ENCODE data around the gene ARRB1. TPM values are rescaled to one million over a fixed set of nuclear protein-coding genes. Genes with fewer than 3 reads are reported as not detected.

ARRB1 gene
- total and polyA plus RNA-seq, 2 of the 13 experiments (the other 11 are each of a cell fraction or from before 2014, with no cell fraction given): 22.5 to 35.7 TPM

DNA sequence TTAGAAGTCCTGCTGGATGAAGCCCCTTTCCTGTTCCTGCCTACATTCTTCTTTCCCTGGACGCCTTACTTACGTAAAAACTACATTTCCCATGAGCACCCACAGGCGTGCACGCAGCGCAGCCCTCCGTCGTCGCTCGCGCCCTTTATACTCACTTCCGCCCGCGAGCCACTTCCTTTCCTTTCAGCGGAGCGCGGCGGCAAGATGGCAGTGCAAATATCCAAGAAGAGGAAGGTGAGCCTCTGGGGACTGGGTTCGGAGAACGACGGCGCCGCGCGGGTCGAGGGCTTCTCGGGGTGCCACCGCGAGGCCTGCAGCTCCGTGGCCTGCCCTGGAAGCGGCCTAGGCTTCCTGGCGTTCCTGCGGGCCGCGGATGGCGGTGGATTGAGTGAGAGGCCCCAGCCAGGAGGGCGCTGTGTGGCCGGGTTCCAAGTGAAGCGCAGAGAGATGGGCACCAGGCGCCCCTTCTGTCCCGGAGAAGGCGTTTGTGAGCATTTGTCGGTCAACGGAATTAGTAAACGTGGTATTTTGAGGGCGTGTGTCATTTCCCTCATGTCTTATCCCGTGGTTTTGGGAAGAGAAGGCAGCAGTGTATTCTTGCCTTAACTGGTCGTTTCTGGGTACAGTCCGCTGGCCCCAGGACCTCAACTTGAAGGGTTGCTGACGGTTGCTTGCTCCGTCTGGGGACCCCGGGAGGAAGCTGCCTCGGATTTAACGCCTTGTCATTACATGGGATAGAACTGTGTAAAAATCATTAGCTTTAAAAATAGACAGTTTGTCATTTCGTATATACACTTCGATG lies 48.1 kb upstream of the ARRB1 start, which contains the start of gene RPS3 (continued):
- TF ChIP-seq RCOR2 (CRISPR knock-in tag; IDR thresholded peaks at IDR 0.05) (no peak; the same call in 1 of the 2 replicates), FOXC1 (CRISPR knock-in tag; IDR thresholded peaks at IDR 0.05; ENCODE audit: borderline replicate concordance) (peak; percentile 87; the same call in 1 of the 2 replicates), ZNF557 (CRISPR knock-in tag; IDR thresholded peaks at IDR 0.05) (no peak), FOSL1 (CRISPR knock-in tag; IDR thresholded peaks at IDR 0.05; ENCODE audit: borderline replicate concordance) (no peak), ZNF224 (CRISPR knock-in tag; IDR thresholded peaks at IDR 0.05) (peak; percentile 74; the same call in 1 of the 2 replicates), SIN3B (IDR thresholded peaks at IDR 0.05; ENCODE audit: low read length) (0 out of 2 replicates have a peak, but pooled peaks have one; percentile 51), SIN3A (IDR thresholded peaks at IDR 0.05; ENCODE audit: borderline replicate concordance, low read depth, low read length) (no peak), ZNF354B (CRISPR knock-in tag; IDR thresholded peaks at IDR 0.05) (peak; percentile 91; the same call in 1 of the 2 replicates), ZNF768 (CRISPR knock-in tag; IDR thresholded peaks at IDR 0.05) (peak; percentile 86), ZNF607 (CRISPR knock-in tag; IDR thresholded peaks at IDR 0.05; ENCODE audit: borderline replicate concordance) (peak; percentile 89), NR2F6 (IDR thresholded peaks at IDR 0.05) (no peak), NR2F6 (CRISPR knock-in tag; IDR thresholded peaks at IDR 0.05) (peak; percentile 45; the same call in 1 of the 2 replicates), PCBP2 (optimal IDR thresholded peaks at IDR 0.05; ENCODE audit: low read depth, low read length, poor library complexity, severe bottlenecking) (no peak), ZNF775 (CRISPR knock-in tag; IDR thresholded peaks at IDR 0.05; ENCODE audit: borderline replicate concordance) (0 out of 2 replicates have a peak, but pooled peaks have one; percentile 34), CBFB (CRISPR knock-in tag; IDR thresholded peaks at IDR 0.05) (peak; percentile 76)
- TF ChIP-seq, protein P1, sequence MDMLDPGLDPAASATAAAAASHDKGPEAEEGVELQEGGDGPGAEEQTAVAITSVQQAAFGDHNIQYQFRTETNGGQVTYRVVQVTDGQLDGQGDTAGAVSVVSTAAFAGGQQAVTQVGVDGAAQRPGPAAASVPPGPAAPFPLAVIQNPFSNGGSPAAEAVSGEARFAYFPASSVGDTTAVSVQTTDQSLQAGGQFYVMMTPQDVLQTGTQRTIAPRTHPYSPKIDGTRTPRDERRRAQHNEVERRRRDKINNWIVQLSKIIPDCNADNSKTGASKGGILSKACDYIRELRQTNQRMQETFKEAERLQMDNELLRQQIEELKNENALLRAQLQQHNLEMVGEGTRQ (IDR thresholded peaks at IDR 0.05; ENCODE audit: low read depth, low read length): no peak
- TF ChIP-seq, protein P1 (CRISPR knock-in tag; IDR thresholded peaks at IDR 0.05; ENCODE audit: borderline replicate concordance): no peak
- TF ChIP-seq, protein P2, sequence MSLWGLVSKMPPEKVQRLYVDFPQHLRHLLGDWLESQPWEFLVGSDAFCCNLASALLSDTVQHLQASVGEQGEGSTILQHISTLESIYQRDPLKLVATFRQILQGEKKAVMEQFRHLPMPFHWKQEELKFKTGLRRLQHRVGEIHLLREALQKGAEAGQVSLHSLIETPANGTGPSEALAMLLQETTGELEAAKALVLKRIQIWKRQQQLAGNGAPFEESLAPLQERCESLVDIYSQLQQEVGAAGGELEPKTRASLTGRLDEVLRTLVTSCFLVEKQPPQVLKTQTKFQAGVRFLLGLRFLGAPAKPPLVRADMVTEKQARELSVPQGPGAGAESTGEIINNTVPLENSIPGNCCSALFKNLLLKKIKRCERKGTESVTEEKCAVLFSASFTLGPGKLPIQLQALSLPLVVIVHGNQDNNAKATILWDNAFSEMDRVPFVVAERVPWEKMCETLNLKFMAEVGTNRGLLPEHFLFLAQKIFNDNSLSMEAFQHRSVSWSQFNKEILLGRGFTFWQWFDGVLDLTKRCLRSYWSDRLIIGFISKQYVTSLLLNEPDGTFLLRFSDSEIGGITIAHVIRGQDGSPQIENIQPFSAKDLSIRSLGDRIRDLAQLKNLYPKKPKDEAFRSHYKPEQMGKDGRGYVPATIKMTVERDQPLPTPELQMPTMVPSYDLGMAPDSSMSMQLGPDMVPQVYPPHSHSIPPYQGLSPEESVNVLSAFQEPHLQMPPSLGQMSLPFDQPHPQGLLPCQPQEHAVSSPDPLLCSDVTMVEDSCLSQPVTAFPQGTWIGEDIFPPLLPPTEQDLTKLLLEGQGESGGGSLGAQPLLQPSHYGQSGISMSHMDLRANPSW (CRISPR knock-in tag; IDR thresholded peaks at IDR 0.05; ENCODE audit: borderline replicate concordance): no peak; the same call in 1 of the 2 replicates
- TF ChIP-seq, protein P3, sequence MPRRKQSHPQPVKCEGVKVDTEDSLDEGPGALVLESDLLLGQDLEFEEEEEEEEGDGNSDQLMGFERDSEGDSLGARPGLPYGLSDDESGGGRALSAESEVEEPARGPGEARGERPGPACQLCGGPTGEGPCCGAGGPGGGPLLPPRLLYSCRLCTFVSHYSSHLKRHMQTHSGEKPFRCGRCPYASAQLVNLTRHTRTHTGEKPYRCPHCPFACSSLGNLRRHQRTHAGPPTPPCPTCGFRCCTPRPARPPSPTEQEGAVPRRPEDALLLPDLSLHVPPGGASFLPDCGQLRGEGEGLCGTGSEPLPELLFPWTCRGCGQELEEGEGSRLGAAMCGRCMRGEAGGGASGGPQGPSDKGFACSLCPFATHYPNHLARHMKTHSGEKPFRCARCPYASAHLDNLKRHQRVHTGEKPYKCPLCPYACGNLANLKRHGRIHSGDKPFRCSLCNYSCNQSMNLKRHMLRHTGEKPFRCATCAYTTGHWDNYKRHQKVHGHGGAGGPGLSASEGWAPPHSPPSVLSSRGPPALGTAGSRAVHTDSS (CRISPR knock-in tag; conservative IDR thresholded peaks at IDR 0.05): no peak
- TF ChIP-seq, protein P4, sequence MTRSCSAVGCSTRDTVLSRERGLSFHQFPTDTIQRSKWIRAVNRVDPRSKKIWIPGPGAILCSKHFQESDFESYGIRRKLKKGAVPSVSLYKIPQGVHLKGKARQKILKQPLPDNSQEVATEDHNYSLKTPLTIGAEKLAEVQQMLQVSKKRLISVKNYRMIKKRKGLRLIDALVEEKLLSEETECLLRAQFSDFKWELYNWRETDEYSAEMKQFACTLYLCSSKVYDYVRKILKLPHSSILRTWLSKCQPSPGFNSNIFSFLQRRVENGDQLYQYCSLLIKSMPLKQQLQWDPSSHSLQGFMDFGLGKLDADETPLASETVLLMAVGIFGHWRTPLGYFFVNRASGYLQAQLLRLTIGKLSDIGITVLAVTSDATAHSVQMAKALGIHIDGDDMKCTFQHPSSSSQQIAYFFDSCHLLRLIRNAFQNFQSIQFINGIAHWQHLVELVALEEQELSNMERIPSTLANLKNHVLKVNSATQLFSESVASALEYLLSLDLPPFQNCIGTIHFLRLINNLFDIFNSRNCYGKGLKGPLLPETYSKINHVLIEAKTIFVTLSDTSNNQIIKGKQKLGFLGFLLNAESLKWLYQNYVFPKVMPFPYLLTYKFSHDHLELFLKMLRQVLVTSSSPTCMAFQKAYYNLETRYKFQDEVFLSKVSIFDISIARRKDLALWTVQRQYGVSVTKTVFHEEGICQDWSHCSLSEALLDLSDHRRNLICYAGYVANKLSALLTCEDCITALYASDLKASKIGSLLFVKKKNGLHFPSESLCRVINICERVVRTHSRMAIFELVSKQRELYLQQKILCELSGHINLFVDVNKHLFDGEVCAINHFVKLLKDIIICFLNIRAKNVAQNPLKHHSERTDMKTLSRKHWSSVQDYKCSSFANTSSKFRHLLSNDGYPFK (CRISPR knock-in tag; IDR thresholded peaks at IDR 0.05; ENCODE audit: borderline replicate concordance): peak; percentile 88
